ENCODE data around the gene ADM2. TPM values are rescaled to one million over a fixed set of nuclear protein-coding genes. Genes with fewer than 3 reads are reported as not detected.

The ADM2 gene
- total and polyA plus RNA-seq, 2 of the 13 experiments (the other 11 are each of a cell fraction or from before 2014, with no cell fraction given): 1.2 to 3.0 TPM

GRCh38 chr22:50526108-50526833 is 44.9 kb downstream of the ADM2 start (continued):
- TF ChIP-seq HMGXB4 (CRISPR knock-in tag; IDR thresholded peaks at IDR 0.05; ENCODE audit: borderline replicate concordance in 1 of 2, low read depth in 1 of 2): peak; percentile 18 to 76; a peak in 2 of 4 replicates
- TF ChIP-seq ZFAT (CRISPR knock-in tag; conservative IDR thresholded peaks at IDR 0.05): peak; percentile 72; the same call in 1 of the 2 replicates
- no peak for TF ChIP-seq NFE2L1 (CRISPR knock-in tag; IDR thresholded peaks at IDR 0.05; ENCODE audit: borderline replicate concordance)
- TF ChIP-seq, protein P1, sequence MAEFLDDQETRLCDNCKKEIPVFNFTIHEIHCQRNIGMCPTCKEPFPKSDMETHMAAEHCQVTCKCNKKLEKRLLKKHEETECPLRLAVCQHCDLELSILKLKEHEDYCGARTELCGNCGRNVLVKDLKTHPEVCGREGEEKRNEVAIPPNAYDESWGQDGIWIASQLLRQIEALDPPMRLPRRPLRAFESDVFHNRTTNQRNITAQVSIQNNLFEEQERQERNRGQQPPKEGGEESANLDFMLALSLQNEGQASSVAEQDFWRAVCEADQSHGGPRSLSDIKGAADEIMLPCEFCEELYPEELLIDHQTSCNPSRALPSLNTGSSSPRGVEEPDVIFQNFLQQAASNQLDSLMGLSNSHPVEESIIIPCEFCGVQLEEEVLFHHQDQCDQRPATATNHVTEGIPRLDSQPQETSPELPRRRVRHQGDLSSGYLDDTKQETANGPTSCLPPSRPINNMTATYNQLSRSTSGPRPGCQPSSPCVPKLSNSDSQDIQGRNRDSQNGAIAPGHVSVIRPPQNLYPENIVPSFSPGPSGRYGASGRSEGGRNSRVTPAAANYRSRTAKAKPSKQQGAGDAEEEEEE (CRISPR knock-in tag; IDR thresholded peaks at IDR 0.05; ENCODE audit: borderline replicate concordance): no peak
- no peak for TF ChIP-seq RXRA (CRISPR knock-in tag; IDR thresholded peaks at IDR 0.05)
- no peak for TF ChIP-seq SIN3A (IDR thresholded peaks at IDR 0.05; ENCODE audit: borderline replicate concordance, low read depth, low read length)
- TF ChIP-seq NFKBIZ (CRISPR knock-in tag; IDR thresholded peaks at IDR 0.05): no peak
- TF ChIP-seq ZNF773 (CRISPR knock-in tag; IDR thresholded peaks at IDR 0.05; ENCODE audit: borderline replicate concordance): 0 out of 2 replicates have a peak, but pooled peaks have one; percentile 14
- no peak for TF ChIP-seq CC2D1A (CRISPR knock-in tag; IDR thresholded peaks at IDR 0.05)
- TF ChIP-seq, protein P2, sequence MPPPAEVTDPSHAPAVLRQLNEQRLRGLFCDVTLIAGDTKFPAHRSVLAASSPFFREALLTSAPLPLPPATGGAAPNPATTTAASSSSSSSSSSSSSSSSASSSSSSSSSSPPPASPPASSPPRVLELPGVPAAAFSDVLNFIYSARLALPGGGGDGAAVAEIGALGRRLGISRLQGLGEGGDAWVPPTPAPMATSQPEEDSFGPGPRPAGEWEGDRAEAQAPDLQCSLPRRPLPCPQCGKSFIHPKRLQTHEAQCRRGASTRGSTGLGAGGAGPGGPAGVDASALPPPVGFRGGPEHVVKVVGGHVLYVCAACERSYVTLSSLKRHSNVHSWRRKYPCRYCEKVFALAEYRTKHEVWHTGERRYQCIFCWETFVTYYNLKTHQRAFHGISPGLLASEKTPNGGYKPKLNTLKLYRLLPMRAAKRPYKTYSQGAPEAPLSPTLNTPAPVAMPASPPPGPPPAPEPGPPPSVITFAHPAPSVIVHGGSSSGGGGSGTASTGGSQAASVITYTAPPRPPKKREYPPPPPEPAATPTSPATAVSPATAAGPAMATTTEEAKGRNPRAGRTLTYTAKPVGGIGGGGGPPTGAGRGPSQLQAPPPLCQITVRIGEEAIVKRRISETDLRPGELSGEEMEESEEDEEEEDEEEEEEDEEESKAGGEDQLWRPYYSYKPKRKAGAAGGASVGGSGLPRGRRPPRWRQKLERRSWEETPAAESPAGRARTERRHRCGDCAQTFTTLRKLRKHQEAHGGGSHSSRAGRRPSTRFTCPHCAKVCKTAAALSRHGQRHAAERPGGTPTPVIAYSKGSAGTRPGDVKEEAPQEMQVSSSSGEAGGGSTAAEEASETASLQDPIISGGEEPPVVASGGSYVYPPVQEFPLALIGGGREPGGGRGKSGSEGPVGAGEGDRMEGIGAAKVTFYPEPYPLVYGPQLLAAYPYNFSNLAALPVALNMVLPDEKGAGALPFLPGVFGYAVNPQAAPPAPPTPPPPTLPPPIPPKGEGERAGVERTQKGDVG (CRISPR knock-in tag; IDR thresholded peaks at IDR 0.05; ENCODE audit: borderline replicate concordance): no peak
- TF ChIP-seq ZKSCAN5 (CRISPR knock-in tag; IDR thresholded peaks at IDR 0.05): no peak
- TF ChIP-seq ZNF274 (CRISPR knock-in tag; IDR thresholded peaks at IDR 0.05): no peak
- no peak for TF ChIP-seq DMTF1 (CRISPR knock-in tag; IDR thresholded peaks at IDR 0.05)
- no peak for TF ChIP-seq SKI (IDR thresholded peaks at IDR 0.05; ENCODE audit: partially characterized antibody)
- TF ChIP-seq ZNF225 (CRISPR knock-in tag; IDR thresholded peaks at IDR 0.05): no peak
- TF ChIP-seq CHD2 (IDR thresholded peaks at IDR 0.05; ENCODE audit: low read depth, low read length): no peak
- peak; percentile 38; the same call in 1 of the 2 replicates for TF ChIP-seq ZNF670 (CRISPR knock-in tag; IDR thresholded peaks at IDR 0.05; ENCODE audit: borderline replicate concordance)
- TF ChIP-seq ZNF337 (CRISPR knock-in tag; IDR thresholded peaks at IDR 0.05; ENCODE audit: borderline replicate concordance, low read depth): no peak

All from HepG2 (cell line).